SU-DHL-6 (cell line): Measurements from ENCODE around the gene DOCK1.

Experiments used
- H2AFZ ChIP-seq: fragments of 200-600 bp; sonication (generic); 2 replicates; pipeline ENCODE4 v1.6.1; 2014; ENCODE audit warnings: low read depth, mild to moderate bottlenecking, moderate library complexity, mixed read lengths, antibody characterized with exemption, low read length; ENCODE audit not compliant: severe bottlenecking
- H3F3A ChIP-seq: fragments of 200-600 bp; shearing (Covaris generic); 2 replicates; pipeline ENCODE4 v1.6.0; 2016; ENCODE audit warnings: antibody characterized with exemption, mild to moderate bottlenecking; ENCODE audit not compliant: insufficient read depth
- H3K27ac ChIP-seq: fragments of 200-600 bp; sonication (generic); 2 replicates; pipeline ENCODE4 v1.5.1; 2016; ENCODE audit warnings: low read depth, mild to moderate bottlenecking, low read length, moderate library complexity, mixed read lengths
- H3K27me3 ChIP-seq: fragments of 200-600 bp; sonication (generic), shearing (Covaris generic); 2 replicates; pipeline ENCODE4 v1.6.0; 2014; ENCODE audit warnings: mild to moderate bottlenecking, low read length
- H3K36me3 ChIP-seq: fragments of 200-600 bp; sonication (generic); 2 replicates; pipeline ENCODE4 v1.6.1; 2014; ENCODE audit warnings: mild to moderate bottlenecking, low read length, mixed read lengths
- H3K4me2 ChIP-seq: fragments of 300-600, 200-600 bp; shearing (Covaris generic), sonication (generic); 2 replicates; pipeline ENCODE4 v1.6.0; 2014; ENCODE audit warnings: low read length, low read depth, mild to moderate bottlenecking; ENCODE audit not compliant: poor library complexity, severe bottlenecking
- H3K4me3 ChIP-seq: fragments of 200-600 bp; sonication (generic); 2 replicates; pipeline ENCODE4 v1.5.1; 2014; ENCODE audit warnings: antibody characterized with exemption, low read length, mild to moderate bottlenecking, mixed read lengths; ENCODE audit not compliant: insufficient read depth, poor library complexity, severe bottlenecking
- H3K79me2 ChIP-seq: fragments of 200-600 bp; sonication (generic); 2 replicates; pipeline ENCODE4 v1.6.1; 2014; ENCODE audit warnings: mild to moderate bottlenecking, low read length, moderate library complexity; ENCODE audit not compliant: insufficient read depth
- H3K9ac ChIP-seq: fragments of 200-600 bp; sonication (generic); 2 replicates; pipeline ENCODE4 v1.7.0; 2014; ENCODE audit warnings: mild to moderate bottlenecking, low read length
- H3K9me2 ChIP-seq: fragments of 200-600 bp; sonication (generic); replicated peaks from 2 replicates; pipeline ENCODE4 v1.6.1; 2014; ENCODE audit warnings: low read length; ENCODE audit not compliant: insufficient read depth
- H3K9me3 ChIP-seq: fragments of 200-600 bp; sonication (generic); 2 replicates; pipeline ENCODE4 v1.6.1; 2014; ENCODE audit warnings: low read length, mixed read lengths; ENCODE audit not compliant: insufficient read depth
- H4K20me1 ChIP-seq: fragments of 200-600 bp; sonication (generic); 2 replicates; pipeline ENCODE4 v1.6.1; 2014; ENCODE audit warnings: low read depth, mild to moderate bottlenecking, antibody characterized with exemption, low read length, moderate library complexity, mixed read lengths
- EZH2phosphoT487 ChIP-seq: fragments of 200-600 bp; sonication (generic), shearing (Covaris generic); conservative IDR thresholded peaks from 2 replicates; pipeline ENCODE4 v1.6.1; 2018; ENCODE audit warnings: mild to moderate bottlenecking, antibody characterized with exemption, low read length, moderate library complexity, mixed read lengths
- TF ChIP-seq, protein P1 (sequence below): fragments of 200-600 bp; sonication (generic); IDR thresholded peaks from one replicate; pipeline ENCODE4 v1.5.1; 2017; ENCODE audit warnings: antibody characterized with exemption, mild to moderate bottlenecking, low read length, moderate library complexity; ENCODE audit not compliant: insufficient read depth, poor library complexity, severe bottlenecking

DOCK1 gene

DNA sequence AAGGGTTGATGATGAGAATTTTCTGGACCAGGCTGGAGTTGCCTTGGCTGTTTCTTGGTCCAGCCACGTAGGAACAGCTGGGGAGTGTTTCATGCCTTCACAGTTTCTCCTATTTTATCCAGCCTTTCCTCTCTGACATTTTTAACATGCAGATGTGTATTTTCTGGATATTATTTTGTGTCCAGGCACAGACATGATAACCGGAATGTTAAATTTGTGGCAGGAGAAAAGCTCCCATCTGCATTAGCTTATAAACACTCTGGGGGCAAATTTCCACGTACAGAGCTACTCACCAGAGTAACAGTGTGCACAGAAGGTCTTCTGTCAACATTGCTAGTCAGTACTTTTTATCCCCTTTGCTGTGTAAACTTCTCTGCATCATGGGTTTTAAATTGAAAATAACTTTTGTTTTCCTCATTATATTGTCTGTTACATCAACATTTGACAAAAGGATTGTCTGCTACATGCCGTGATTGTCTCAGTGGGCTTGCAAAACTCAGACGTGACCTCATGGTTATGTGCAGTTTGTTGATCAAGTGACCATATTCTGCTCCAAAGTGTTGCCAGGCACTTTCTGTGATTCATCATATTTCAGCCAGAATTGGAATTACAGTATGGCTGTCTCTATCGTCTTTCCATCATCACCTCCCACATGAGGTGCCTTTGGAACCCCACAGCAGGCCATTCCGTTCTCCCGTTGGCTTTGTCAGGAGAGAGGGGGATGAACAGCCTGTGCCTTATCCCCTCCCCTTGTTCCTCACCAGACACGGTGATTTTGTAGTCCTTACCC, 249.8 kb downstream of the DOCK1 start:
- Histone ChIP-seq H3K36me3 (no peaks in the 10 kb centered on the region), H3K27me3 (no peaks in the 10 kb centered on the region), H3K9ac (no peak overlapping the region), H3K4me2 (no peak overlapping the region), H3F3A (no peaks in the 10 kb centered on the region), H3K27ac (no peak overlapping the region), H2AFZ (no peak overlapping the region), H3K79me2 (no peaks in the 10 kb centered on the region), H3K9me3 (no peaks in the 10 kb centered on the region), H3K9me2 (no peaks in the 10 kb centered on the region), H3K4me3 (no peak overlapping the region), H4K20me1 (no peaks in the 10 kb centered on the region)
- no peak for TF ChIP-seq EZH2phosphoT487
- TF ChIP-seq, protein P1, sequence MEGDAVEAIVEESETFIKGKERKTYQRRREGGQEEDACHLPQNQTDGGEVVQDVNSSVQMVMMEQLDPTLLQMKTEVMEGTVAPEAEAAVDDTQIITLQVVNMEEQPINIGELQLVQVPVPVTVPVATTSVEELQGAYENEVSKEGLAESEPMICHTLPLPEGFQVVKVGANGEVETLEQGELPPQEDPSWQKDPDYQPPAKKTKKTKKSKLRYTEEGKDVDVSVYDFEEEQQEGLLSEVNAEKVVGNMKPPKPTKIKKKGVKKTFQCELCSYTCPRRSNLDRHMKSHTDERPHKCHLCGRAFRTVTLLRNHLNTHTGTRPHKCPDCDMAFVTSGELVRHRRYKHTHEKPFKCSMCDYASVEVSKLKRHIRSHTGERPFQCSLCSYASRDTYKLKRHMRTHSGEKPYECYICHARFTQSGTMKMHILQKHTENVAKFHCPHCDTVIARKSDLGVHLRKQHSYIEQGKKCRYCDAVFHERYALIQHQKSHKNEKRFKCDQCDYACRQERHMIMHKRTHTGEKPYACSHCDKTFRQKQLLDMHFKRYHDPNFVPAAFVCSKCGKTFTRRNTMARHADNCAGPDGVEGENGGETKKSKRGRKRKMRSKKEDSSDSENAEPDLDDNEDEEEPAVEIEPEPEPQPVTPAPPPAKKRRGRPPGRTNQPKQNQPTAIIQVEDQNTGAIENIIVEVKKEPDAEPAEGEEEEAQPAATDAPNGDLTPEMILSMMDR: no peak

DNA sequence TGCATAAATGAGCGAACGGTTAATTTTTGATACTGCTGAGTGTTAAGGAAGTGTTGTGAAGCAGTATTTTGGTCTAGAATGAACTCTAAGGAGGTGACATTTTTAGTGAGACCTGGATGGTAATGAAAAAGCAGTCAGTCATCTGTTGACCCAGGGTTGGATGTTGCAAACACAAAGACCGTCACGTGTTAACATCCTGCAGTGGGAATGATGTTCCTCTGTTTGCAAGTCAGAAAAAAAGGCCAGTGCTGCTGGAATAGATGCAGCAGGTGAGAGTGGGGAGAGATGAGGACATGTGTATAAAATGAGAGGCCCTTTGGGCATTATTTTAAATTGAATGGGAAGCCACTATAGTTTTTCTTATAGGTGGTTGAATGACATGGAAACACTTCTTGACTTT, 251.9 kb downstream of the DOCK1 start:
- no peaks in the 10 kb centered on the region for H3K79me2 ChIP-seq
- H3K9ac ChIP-seq: no peak overlapping the region
- no peaks in the 10 kb centered on the region for H4K20me1 ChIP-seq
- H3K9me2 ChIP-seq: no peaks in the 10 kb centered on the region
- no peaks in the 10 kb centered on the region for H3K27me3 ChIP-seq
- H3K4me3 ChIP-seq: no peak overlapping the region
- H3K4me2 ChIP-seq: no peak overlapping the region
- no peaks in the 10 kb centered on the region for H3K36me3 ChIP-seq
- no peak for TF ChIP-seq EZH2phosphoT487
- TF ChIP-seq, protein P1: no peak
- H3K9me3 ChIP-seq: no peaks in the 10 kb centered on the region
- no peaks in the 10 kb centered on the region for H3F3A ChIP-seq
- H3K27ac ChIP-seq: no peak overlapping the region
- H2AFZ ChIP-seq: no peak overlapping the region

DNA sequence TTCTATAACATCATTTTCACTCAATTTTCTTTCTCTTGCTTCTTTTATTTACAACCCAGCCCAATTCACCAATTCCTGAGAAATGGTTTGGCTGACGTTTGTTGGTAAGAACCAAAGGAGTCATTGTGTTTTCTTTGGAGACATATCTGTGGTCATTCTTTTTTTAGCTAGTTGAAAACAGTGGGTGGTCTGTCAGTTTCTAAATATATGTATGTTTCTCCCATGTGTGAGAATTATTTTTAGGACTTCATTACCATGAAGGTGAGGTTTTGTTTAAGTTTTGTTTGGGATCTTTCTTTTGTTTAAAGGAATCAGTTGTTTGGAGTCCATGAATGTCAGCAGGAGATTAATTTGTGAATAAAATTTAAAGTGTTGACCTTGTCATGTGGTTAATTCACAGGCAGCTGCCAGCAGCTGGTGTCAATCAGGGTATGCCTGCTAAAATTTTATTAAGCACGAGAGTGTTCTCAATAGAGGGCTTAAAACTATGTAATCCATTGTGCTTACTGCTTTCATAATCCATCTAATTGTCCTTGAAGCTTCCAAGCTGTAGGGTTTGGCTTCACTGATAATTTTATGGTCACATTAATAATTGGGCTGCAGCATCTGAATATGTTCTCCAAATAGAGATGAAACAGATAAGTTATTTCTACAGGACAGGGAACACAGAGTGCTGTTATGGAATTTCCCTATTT, 252.4 kb downstream of the DOCK1 start:
- H3K4me2 ChIP-seq: no peak overlapping the region
- H3K9ac ChIP-seq: no peak overlapping the region
- no peaks in the 10 kb centered on the region for H3K9me2 ChIP-seq
- no peaks in the 10 kb centered on the region for H3K27me3 ChIP-seq
- no peak overlapping the region for H3K4me3 ChIP-seq
- H4K20me1 ChIP-seq: no peaks in the 10 kb centered on the region
- no peaks in the 10 kb centered on the region for H3F3A ChIP-seq
- H3K9me3 ChIP-seq: no peaks in the 10 kb centered on the region
- H3K36me3 ChIP-seq: no peaks in the 10 kb centered on the region
- TF ChIP-seq, protein P1: no peak
- TF ChIP-seq EZH2phosphoT487: no peak
- no peaks in the 10 kb centered on the region for H3K79me2 ChIP-seq
- H3K27ac ChIP-seq: no peak overlapping the region
- H2AFZ ChIP-seq: no peak overlapping the region
